Endothelial cell of umbilical vein (primary cell): ENCODE measurements around the gene APOL4.

Source experiments
- EZH2 ChIP-seq: IDR thresholded peaks from 2 replicates; pipeline ENCODE4 v1.6.1; 2012; ENCODE audit warnings: borderline replicate concordance, low read depth, mild to moderate bottlenecking, moderate library complexity, low read length, inconsistent platforms; ENCODE audit not compliant: severe bottlenecking
- POLR2A ChIP-seq: IDR thresholded peaks from 2 replicates; pipeline ENCODE4 v1.6.1; 2012; ENCODE audit warnings: low read depth, mild to moderate bottlenecking, control low read depth, low read length
- TF ChIP-seq, protein P1 (sequence below), 2 donors: IDR thresholded peaks; 1 replicate in 1 of 2; 2 replicates in 1 of 2; pipeline ENCODE4 v1.5.1; 2011; ENCODE audit warnings: low read length in 2 of 2, mild to moderate bottlenecking in 2 of 2, moderate library complexity in 2 of 2, control low read depth in 1 of 2, inconsistent platforms in 1 of 2, low read depth in 1 of 2; ENCODE audit not compliant: insufficient read depth in 1 of 2; ENCODE audit errors: extremely low read depth in 1 of 2

DNA sequence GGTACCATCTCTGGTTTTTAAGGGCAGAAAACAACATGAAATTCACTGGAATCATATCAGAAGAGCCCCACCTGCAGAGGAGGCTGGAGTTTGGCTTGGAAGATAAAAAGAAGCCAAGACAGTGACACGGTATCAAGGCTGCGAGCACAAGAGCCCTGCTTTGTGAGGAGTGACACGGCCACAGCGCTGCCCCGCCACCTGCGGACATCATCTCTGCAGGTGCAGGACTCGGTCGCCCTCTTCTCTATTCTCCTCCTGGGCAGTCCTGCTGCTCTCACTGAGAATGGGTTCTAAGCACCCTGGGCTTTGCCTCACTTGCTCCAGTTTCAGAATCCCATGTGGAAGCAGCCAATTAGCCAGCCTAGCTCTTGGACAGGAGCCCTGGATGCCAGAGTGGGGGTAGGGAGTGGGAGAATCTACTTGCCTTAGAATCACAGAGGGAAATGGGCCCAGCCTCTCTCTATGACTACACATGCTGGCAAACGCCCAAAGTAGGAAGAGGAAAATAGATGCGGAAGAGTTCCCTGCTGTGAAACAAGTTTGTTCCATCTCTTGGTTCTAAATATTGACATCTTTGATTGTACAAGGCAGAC lies 17.1 kb downstream of the APOL4 start:
- TF ChIP-seq, protein P1, sequence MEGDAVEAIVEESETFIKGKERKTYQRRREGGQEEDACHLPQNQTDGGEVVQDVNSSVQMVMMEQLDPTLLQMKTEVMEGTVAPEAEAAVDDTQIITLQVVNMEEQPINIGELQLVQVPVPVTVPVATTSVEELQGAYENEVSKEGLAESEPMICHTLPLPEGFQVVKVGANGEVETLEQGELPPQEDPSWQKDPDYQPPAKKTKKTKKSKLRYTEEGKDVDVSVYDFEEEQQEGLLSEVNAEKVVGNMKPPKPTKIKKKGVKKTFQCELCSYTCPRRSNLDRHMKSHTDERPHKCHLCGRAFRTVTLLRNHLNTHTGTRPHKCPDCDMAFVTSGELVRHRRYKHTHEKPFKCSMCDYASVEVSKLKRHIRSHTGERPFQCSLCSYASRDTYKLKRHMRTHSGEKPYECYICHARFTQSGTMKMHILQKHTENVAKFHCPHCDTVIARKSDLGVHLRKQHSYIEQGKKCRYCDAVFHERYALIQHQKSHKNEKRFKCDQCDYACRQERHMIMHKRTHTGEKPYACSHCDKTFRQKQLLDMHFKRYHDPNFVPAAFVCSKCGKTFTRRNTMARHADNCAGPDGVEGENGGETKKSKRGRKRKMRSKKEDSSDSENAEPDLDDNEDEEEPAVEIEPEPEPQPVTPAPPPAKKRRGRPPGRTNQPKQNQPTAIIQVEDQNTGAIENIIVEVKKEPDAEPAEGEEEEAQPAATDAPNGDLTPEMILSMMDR (IDR thresholded peaks at IDR 0.05; ENCODE audit: extremely low read depth in 1 of 2, insufficient read depth in 1 of 2, low read depth in 1 of 2, low read length in 2 of 2): no peak
- TF ChIP-seq POLR2A (no peak), EZH2 (no peak)
